Endodermal cell (in vitro differentiated cells): Measurements from ENCODE around the gene KRTAP4-16. TPM values are rescaled to one million over a fixed set of nuclear protein-coding genes. Genes with fewer than 3 reads are reported as not detected.
"Not testable (repeated sequence)": the region's sequence is repeated elsewhere in the genome, so short reads cannot be mapped to it uniquely, and the experiment has no call there.

Experiments used
- DNase-seq: peaks from one replicate; pipeline ENCODE4 v3.0.0-alpha.2; 2017
- H3K27ac ChIP-seq: 2 replicates; pipeline ENCODE4 v1.5.1; 2013; ENCODE audit warnings: mild to moderate bottlenecking, low read depth, low read length, moderate library complexity
- H3K27me3 ChIP-seq: 2 replicates; pipeline ENCODE4 v1.6.1; 2013; ENCODE audit warnings: mild to moderate bottlenecking, low read length, moderate library complexity; ENCODE audit not compliant: insufficient read depth, control insufficient read depth, poor library complexity, severe bottlenecking
- H3K36me3 ChIP-seq: 2 replicates; pipeline ENCODE4 v1.7.0; 2013; ENCODE audit warnings: mild to moderate bottlenecking, low read length, moderate library complexity; ENCODE audit not compliant: control insufficient read depth, insufficient read depth
- H3K4me1 ChIP-seq: one replicate; pipeline ENCODE4 v1.7.0; 2013; ENCODE audit warnings: low read length; ENCODE audit not compliant: control insufficient read depth, insufficient read depth
- H3K4me3 ChIP-seq: 2 replicates; pipeline ENCODE4 v1.5.1; 2013; ENCODE audit warnings: mild to moderate bottlenecking, low read length, moderate library complexity
- H3K9ac ChIP-seq: 2 replicates; pipeline ENCODE4 v1.6.1; 2013; ENCODE audit warnings: mild to moderate bottlenecking, low read length, moderate library complexity; ENCODE audit not compliant: poor library complexity, severe bottlenecking; ENCODE audit errors: extremely low read depth
- H3K9me3 ChIP-seq: 2 replicates; pipeline ENCODE4 v1.6.1; 2013; ENCODE audit warnings: mild to moderate bottlenecking, low read length, moderate library complexity; ENCODE audit not compliant: control insufficient read depth
- H3K27ac Mint-ChIP-seq: 2 replicates; pipeline ENCODE4 v1.8.0; 2020; ENCODE audit warnings: mixed read lengths
- H3K27me3 Mint-ChIP-seq: 2 replicates; pipeline ENCODE4 v1.8.0; 2021; ENCODE audit warnings: mild to moderate bottlenecking, mixed read lengths; ENCODE audit not compliant: insufficient read depth
- H3K36me3 Mint-ChIP-seq: 2 replicates; pipeline ENCODE4 v1.8.0; 2020; ENCODE audit warnings: low read depth, mixed read lengths
- H3K4me1 Mint-ChIP-seq: 2 replicates; pipeline ENCODE4 v1.8.0; 2020; ENCODE audit warnings: mixed read lengths
- H3K4me3 Mint-ChIP-seq: 2 replicates; pipeline ENCODE4 v1.8.0; 2020; ENCODE audit warnings: mild to moderate bottlenecking, moderate library complexity, mixed read lengths
- H3K9me3 Mint-ChIP-seq: 2 replicates; pipeline ENCODE4 v1.8.0; 2020; ENCODE audit warnings: mild to moderate bottlenecking, mixed read lengths
- WGBS, 2 experiments: methylation state at CpG; one replicate each; pipeline versions ENCODE4 v1.1.5 to v1.1.7; 2013; ENCODE audit warnings: missing lambda C conversion rate in 2 of 2, mixed read lengths in 1 of 2; ENCODE audit not compliant: insufficient coverage in 1 of 2, insufficient read length in 1 of 2; 5-methylcytosine and 5-hydroxymethylcytosine counted together
- total RNA-seq, 2 donors: library from RNA; stranded (reverse); fragmentation: NEBNext Ultra II Directional in 1 of 2; extraction: Animal tissue kit (Norgen Biotek cat#: 25700) in 1 of 2; gene quantifications; 2 replicates in 1 of 2; 3 replicates in 1 of 2; pipeline ENCODE4 v1.2.1, GENCODE V29; 2021
- TF ChIP-seq, protein P1 (sequence below): fragments of 200-600 bp; sonication (generic); conservative IDR thresholded peaks from 2 replicates; pipeline ENCODE4 v1.5.0; 2021; ENCODE audit warnings: antibody characterized with exemption, mild to moderate bottlenecking

KRTAP4-16 gene
- total RNA-seq, 2 donors from 2014 or later = not detected

DNA sequence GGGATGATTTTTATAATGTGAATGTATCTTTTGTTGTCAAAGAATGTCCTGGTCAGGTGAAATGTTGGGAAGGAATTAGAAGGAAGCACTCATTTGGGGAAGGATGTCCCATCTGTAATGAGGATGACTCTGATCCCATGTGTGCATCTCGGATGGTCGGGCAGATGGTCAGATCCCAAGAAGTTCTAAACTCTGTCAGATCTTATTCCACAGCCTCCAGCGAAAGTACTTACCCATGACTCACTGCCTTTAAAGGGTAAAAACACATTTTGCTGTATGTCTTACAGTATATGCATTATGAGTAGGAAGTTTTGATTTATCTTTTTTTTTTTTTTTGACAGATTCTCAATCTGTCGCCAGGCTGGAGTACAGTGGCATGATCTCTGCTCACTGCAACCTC lies 16.7 kb upstream of the KRTAP4-16 start:
- H3K4me1 ChIP-seq = no peaks in the 10 kb centered on the region
- H3K36me3 ChIP-seq = no peaks in the 10 kb centered on the region
- Mint-ChIP-seq H3K27ac (no peak overlapping the region), H3K9me3 (peaks cover 6% of the 10 kb centered on the region), H3K4me3 (no peak overlapping the region), H3K36me3 (no peaks in the 10 kb centered on the region), H3K4me1 (no peaks in the 10 kb centered on the region), H3K27me3 (peaks cover 8% of the 10 kb centered on the region)
- TF ChIP-seq, protein P1, sequence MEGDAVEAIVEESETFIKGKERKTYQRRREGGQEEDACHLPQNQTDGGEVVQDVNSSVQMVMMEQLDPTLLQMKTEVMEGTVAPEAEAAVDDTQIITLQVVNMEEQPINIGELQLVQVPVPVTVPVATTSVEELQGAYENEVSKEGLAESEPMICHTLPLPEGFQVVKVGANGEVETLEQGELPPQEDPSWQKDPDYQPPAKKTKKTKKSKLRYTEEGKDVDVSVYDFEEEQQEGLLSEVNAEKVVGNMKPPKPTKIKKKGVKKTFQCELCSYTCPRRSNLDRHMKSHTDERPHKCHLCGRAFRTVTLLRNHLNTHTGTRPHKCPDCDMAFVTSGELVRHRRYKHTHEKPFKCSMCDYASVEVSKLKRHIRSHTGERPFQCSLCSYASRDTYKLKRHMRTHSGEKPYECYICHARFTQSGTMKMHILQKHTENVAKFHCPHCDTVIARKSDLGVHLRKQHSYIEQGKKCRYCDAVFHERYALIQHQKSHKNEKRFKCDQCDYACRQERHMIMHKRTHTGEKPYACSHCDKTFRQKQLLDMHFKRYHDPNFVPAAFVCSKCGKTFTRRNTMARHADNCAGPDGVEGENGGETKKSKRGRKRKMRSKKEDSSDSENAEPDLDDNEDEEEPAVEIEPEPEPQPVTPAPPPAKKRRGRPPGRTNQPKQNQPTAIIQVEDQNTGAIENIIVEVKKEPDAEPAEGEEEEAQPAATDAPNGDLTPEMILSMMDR = no peak
- H3K4me3 ChIP-seq = no peak overlapping the region
- DNase-seq = no peak
- H3K27ac ChIP-seq = no peak overlapping the region
- H3K9ac ChIP-seq = no peak overlapping the region
- WGBS, 2 experiments = 94 to 100% methylated on average over 1 to 4 of the region's 4 CpGs
- no peaks in the 10 kb centered on the region for H3K27me3 ChIP-seq
- no peaks in the 10 kb centered on the region for H3K9me3 ChIP-seq

DNA sequence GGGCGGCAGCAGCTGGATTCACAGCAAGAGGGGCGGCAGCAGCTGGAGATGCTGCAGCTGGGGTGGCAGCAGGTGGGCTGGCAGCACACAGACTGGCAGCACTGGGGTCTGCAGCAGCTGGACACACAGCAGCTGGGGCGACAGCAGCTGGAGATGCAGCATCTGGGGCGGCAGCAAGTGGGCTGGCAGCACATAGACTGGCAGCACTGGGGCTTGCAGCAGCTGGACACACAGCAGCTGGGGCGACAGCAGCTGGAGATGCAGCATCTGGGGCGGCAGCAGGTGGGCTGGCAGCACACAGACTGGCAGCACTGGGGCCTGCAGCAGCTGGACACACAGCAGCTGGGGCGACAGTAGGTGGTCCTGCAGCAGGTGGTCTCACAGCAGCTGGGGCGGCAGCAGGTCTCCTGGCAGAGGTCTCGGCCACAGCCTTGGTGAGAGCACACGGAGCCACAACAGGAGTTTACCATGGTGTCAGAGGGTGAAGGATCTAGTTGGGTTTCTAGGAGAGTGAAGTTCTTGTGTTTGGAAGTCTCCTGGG lies 15.9 kb upstream of the KRTAP4-16 start, which contains the start of gene KRTAP4-11:
TSS of gene KRTAP4-11 (minus strand) at position 528 of the 541 bp plus-strand sequence. CDS start at position 470, 58 bp downstream.
- not testable (repeated sequence) for DNase-seq, H3K27ac Mint-ChIP-seq, H3K27me3 ChIP-seq, H3K4me1 Mint-ChIP-seq, H3K27me3 Mint-ChIP-seq, H3K4me3 Mint-ChIP-seq, H3K9me3 ChIP-seq, H3K4me1 ChIP-seq, H3K9ac ChIP-seq, H3K27ac ChIP-seq, H3K4me3 ChIP-seq, H3K36me3 Mint-ChIP-seq, H3K36me3 ChIP-seq
- 81 to 100% methylated on average over 5 to 10 of the region's 10 CpGs for WGBS, 2 experiments
- peaks cover 13% of the 10 kb centered on the region for H3K9me3 Mint-ChIP-seq

DNA sequence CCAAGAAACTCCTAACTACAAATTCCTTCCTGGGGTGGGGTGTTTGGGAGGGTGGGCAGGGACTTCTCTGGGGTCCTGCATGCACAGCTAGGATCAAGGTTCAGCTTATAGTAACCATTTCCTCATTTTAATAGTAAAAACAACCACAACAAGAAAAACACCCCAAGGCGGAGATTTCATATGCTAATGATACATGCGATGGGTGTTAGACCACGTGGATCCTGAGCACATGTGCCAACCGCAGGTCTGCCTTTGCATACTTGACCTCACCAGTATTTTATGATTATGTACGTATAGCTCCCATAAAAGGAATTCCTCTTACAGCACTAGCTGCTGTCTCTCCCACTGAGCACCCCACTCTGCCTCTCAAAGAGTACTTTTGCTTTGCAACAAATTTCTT lies 14.3 kb upstream of the KRTAP4-16 start:
- DNase-seq = no peak

More for the DNA sequence above, 14.3 kb upstream of the KRTAP4-16 start:
- H3K36me3 Mint-ChIP-seq = no peaks in the 10 kb centered on the region
- 89 to 93% methylated on average over 5 of the region's 5 CpGs for WGBS, 2 experiments
- Histone ChIP-seq H3K9ac (no peak overlapping the region), H3K4me3 (no peak overlapping the region), H3K36me3 (no peaks in the 10 kb centered on the region), H3K27ac (no peak overlapping the region), H3K27me3 (no peaks in the 10 kb centered on the region), H3K9me3 (peaks cover 23% of the 10 kb centered on the region), H3K4me1 (no peaks in the 10 kb centered on the region)
- peaks cover 8% of the 10 kb centered on the region for H3K27me3 Mint-ChIP-seq
- TF ChIP-seq, protein P1 = no peak
- no peaks in the 10 kb centered on the region for H3K4me1 Mint-ChIP-seq
- peaks cover 20% of the 10 kb centered on the region for H3K9me3 Mint-ChIP-seq
- no peak overlapping the region for H3K27ac Mint-ChIP-seq
- H3K4me3 Mint-ChIP-seq = no peak overlapping the region
